Measurements from ENCODE around the gene TRPM8.

DNA sequence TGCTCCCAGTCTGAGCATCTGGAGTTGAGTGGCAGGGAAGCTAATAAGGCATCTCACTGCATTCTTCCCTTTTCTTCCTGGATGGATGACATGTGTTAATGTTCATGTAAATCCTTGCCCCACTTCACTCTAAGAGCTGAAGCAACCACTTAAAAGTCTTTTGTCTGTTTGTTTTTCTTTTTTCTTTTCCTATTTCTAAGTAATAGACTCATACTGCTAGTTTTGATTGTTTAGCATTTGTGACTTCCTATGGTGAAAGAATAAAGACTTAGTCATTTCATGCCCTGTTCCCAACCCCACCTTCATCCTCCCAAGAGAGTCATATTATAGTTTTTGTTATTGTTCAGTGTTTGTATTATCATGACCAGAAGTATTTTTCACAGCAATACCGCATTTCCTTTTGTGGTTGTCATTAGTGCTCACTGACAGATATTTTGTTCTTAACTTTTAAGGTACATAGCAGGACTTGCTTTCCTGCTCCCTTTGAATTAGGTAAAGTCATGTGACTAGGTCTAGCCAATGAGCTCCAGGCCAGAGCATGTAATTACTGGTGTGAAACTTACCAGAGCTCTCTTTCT lies 115.2 kb downstream of the TRPM8 start:
- TF ChIP-seq POLR2A (IDR thresholded peaks at IDR 0.05), result no peak
- TF ChIP-seq, protein P1, sequence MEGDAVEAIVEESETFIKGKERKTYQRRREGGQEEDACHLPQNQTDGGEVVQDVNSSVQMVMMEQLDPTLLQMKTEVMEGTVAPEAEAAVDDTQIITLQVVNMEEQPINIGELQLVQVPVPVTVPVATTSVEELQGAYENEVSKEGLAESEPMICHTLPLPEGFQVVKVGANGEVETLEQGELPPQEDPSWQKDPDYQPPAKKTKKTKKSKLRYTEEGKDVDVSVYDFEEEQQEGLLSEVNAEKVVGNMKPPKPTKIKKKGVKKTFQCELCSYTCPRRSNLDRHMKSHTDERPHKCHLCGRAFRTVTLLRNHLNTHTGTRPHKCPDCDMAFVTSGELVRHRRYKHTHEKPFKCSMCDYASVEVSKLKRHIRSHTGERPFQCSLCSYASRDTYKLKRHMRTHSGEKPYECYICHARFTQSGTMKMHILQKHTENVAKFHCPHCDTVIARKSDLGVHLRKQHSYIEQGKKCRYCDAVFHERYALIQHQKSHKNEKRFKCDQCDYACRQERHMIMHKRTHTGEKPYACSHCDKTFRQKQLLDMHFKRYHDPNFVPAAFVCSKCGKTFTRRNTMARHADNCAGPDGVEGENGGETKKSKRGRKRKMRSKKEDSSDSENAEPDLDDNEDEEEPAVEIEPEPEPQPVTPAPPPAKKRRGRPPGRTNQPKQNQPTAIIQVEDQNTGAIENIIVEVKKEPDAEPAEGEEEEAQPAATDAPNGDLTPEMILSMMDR (IDR thresholded peaks at IDR 0.05), result no peak
